HT1080 (cell line): ENCODE results near the gene RAI1. TPM values are rescaled to one million over a fixed set of nuclear protein-coding genes. Genes with fewer than 3 reads are reported as not detected.
"Not testable (repeated sequence)": the region's sequence is repeated elsewhere in the genome, so short reads cannot be mapped to it uniquely, and the experiment has no call there.

ENCODE experiments used
- DNase-seq: peaks from one replicate; pipeline ENCODE4 v3.0.0-alpha.2; 2015; ENCODE audit warnings: low read depth
- polyA plus RNA-seq, 2 experiments: library from polyadenylated mRNA; depleted of rRNA; stranded (reverse); fragments of >200 nt; gene quantifications; 2 replicates each; pipeline ENCODE4 v1.2.3, GENCODE V29; 2015
- total RNA-seq: library from RNA; depleted of rRNA; stranded (reverse); fragments of >200 nt; shearing (Covaris generic); gene quantifications from 2 replicates; pipeline ENCODE4 v1.2.3, GENCODE V29; 2014; rRNA removed

RAI1 gene, protein sequence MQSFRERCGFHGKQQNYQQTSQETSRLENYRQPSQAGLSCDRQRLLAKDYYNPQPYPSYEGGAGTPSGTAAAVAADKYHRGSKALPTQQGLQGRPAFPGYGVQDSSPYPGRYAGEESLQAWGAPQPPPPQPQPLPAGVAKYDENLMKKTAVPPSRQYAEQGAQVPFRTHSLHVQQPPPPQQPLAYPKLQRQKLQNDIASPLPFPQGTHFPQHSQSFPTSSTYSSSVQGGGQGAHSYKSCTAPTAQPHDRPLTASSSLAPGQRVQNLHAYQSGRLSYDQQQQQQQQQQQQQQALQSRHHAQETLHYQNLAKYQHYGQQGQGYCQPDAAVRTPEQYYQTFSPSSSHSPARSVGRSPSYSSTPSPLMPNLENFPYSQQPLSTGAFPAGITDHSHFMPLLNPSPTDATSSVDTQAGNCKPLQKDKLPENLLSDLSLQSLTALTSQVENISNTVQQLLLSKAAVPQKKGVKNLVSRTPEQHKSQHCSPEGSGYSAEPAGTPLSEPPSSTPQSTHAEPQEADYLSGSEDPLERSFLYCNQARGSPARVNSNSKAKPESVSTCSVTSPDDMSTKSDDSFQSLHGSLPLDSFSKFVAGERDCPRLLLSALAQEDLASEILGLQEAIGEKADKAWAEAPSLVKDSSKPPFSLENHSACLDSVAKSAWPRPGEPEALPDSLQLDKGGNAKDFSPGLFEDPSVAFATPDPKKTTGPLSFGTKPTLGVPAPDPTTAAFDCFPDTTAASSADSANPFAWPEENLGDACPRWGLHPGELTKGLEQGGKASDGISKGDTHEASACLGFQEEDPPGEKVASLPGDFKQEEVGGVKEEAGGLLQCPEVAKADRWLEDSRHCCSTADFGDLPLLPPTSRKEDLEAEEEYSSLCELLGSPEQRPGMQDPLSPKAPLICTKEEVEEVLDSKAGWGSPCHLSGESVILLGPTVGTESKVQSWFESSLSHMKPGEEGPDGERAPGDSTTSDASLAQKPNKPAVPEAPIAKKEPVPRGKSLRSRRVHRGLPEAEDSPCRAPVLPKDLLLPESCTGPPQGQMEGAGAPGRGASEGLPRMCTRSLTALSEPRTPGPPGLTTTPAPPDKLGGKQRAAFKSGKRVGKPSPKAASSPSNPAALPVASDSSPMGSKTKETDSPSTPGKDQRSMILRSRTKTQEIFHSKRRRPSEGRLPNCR (N-terminal part only)
- total RNA-seq: 5.9 and 9.5 TPM in 2 replicates
- polyA plus RNA-seq (2015; cell fraction: cytosol; rRNA removed): 20.7 and 21.4 TPM in 2 replicates
- 35.3 and 42.1 TPM in 2 replicates for polyA plus RNA-seq (2015; cell fraction: nucleus; rRNA removed)

DNA sequence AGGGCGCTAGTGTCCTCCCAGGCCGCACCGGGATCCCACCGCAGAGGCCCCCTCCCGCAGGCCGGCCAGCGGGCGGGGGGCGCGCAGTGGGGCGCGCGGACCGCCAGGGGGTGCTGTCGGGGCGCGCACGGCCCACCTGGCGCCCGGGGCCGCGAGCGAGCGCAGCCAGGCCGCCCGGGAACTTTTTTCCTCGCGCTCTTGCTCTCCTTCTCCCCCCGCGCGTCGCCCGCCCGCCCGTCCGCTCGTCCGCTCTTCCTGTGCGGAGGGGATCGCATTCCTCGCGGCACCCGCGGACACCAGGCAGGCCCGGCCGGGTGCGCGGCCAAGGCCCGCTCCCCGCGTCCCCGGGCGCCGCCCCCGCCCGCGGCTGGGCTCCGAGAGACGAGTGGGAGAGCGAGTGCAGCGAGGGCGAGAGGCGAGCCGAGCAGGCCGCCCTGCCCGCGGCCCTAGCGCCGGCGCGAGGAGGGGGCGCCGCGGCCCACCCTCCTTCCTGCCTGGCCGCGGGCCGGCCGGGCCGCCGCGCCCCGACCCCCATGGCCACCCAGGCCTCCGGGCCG lies at the start of gene RAI1:
Gene RAI1 (plus strand): TSS at position 272 of the 557 bp plus-strand sequence. CDS start 111,491 bp downstream, outside the sequence.
- peak; percentile 60 for DNase-seq

DNA sequence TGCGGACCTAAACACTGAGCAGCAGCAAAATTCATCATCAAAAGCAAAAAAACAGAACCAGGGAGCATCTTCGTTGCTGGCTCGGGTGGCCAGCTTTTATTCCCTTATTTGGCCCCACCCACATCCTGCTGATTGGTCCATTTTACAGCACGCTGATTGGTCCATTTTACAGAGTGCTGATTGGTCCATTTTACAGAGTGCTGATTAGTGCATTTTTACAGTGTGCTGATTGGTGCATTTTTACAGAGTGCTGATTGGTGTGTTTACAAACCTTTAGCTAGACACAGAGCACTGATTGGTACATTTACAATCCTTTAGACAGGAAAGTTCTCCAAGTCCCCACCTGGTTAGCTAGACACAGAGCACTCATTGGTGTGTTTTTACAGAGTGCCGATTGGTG lies 48.6 kb upstream of the RAI1 start:
- peak; percentile 27 for DNase-seq

DNA sequence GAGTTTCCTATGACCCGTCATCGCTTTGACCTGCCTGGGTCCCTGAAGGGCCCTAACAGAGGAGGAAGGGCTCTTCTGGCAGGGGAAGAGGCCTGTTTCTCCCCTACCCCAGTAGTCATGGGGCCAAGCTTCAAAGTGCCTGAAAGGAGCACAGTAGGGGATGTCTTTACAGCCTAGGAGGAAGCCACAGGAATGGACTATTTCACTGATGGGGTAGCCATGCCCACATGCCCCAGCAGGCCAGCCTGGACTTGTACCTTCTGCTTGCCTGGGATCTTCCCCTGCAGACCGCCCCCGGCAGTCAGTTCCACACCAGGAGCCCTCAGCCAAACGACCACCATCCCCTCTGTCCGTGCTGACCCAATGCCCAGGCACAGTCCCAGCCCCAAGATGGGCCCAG lies 47.9 kb upstream of the RAI1 start:
- DNase-seq: no peak

DNA sequence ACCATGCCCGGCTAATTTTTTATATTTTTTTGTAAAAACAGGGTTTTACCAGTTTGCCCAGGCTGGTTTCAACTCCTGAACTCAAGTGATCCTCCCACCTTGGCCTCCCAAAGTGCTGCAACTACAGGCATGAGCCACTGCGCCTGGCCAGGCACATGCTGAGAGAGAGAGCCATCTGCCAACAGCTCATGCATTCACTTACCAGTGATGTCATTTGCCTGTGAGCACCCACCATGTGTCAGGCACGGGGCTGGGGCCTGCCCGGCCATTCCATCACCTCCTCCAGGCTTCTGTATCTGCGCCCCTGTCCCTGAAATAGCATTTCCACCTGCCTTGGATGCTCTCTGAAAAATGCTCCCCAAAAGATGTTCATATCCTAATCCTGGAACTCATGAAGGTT lies 46.1 kb upstream of the RAI1 start:
- DNase-seq: no peak

DNA sequence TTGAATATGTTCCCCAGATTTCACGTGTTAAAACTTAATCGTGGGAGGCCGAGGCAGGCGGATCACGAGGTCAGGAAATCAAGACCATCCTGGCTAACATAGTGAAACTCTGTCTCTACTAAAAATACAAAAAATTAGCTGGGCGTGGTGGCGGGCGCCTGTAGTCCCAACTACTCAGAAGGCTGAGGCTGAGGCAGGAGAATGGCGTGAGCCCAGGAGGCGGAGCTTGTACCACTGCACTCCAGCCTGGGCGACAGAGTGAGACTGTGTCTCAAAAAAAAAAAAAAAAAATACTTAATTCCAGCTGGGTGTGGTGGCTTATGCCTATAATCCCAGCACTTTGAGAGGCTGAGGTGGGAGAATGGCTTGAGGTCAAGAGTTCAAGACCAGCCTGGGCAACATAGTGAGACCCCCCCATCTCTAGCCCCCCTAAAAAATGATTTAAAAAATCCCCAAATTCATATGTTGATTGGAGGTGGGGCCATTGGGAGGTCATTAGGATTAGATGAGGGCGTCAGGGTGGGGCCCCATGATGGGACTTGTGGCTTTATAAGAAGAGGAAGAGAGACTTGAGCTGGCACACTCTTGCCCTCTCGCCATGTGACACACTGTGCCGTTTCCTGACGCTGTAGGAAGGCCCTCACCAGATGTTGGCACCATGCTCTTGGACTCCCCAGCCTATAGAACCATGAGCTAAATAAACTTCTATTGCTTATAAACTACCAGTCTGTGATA lies 45.6 kb upstream of the RAI1 start:
- DNase-seq: not testable (repeated sequence)

DNA sequence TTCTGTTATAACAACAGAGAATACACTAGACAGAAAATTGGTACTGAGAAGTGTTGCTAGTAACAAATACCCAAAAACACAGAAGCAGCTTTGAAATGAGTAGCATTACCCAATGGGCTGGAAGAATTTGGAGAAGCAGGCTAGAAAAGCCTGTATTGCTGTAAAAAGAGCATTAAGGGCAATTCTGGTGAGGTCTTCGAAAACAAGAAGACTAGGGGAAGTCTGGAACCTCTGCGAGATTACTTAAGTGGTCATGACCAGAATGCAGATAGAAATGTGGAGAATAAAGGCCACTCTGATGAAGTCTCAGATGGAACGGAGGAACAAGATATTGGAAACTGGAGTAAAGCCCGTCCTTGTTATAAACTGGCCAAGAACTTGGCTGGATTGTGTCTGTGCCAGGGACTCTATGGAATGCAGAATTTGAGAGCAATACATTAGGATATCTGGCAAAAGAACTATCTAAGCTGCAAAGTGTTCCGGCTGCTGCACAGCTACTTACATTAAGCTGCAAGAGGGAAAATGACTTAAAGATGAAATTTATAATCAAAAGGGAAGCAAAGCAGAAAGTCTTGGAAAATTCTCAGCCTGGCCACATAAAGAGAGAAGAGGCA lies 44.9 kb upstream of the RAI1 start:
- no peak for DNase-seq

DNA sequence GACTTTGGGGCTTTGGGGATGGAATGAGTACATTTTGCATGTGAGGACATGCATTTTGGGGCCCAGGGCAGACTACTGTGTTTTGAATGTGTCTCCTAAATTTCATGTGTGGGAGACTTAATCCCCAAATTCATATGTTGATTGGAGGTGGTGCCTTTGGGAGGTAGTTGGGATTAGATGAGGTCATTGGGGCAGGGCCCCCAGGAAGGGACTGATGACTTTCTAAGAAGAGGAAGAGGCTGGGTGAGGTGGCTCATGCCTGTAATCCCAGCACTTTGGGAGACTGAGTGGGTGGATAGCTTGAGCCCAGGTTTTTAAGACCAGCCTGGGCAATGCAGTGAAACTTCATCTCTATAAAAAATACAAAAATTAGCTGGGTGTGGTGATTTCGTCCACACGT lies 42.8 kb upstream of the RAI1 start:
- no peak for DNase-seq

DNA sequence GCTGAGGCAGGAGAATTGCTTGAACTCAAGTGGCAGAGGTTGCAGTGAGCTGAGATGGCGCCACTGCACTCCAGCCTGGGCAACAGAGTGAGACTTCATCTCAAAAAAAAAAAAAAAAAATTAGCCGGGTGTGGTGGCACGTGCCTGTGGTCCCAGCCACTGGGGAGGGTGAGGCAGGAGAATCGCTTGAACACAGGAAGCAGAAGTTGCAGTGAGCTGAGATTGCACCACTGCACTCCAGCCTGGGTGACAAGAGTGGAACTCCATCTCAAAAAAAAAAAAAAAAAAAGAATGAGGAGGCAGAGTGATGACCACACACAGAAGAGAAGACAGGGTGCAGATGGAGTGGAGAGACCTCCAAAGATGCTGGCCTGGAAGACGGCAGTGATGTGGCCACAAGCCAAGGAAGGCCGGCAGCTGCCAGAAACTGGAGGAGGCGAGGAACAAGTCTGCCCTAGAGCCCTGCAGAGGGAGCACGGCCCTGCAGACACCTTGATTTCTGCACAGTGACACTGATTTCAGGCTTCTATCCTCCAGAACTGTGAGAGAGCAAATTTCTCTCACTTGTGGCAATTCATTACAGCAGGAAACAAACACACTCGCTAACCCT lies 41.5 kb upstream of the RAI1 start:
- not testable (repeated sequence) for DNase-seq

DNA sequence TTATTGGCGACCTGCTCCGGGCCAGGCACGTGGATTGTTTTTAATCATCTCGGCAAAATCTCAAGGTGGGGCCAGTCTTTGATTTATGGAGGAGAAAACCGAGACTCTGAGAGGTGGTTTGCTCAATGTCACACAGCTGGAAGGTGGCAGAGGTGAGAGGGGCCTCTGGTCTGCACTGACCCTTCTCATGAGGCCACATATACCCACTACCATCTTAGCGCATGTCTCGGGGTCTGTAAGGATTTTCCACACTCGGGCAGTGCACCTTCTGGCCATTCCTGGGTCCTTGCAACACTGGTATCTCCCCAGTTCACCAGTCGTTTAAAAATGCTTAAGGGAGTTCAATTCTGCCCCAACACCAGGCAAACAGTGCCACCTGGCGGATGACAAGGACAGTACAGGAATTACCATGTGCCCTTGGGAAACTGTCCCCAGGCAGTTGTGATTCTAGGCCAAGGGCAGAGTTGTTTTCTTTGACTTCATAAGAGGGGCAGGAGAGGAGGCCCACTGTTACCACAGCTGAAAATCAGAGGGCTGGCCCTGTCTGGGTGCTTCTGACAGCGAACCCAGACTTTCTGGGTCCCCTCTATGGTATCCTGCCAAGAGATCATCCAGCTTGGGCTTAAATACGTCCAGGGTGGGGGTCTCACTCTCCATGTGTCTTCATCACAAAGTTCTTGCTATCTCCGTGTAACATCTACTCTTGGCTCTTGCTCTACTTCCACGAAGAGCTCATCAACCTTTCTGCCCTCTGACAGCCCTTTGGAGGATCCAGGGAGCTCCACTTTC lies 39.4 kb upstream of the RAI1 start:
- peak; percentile 57 for DNase-seq

DNA sequence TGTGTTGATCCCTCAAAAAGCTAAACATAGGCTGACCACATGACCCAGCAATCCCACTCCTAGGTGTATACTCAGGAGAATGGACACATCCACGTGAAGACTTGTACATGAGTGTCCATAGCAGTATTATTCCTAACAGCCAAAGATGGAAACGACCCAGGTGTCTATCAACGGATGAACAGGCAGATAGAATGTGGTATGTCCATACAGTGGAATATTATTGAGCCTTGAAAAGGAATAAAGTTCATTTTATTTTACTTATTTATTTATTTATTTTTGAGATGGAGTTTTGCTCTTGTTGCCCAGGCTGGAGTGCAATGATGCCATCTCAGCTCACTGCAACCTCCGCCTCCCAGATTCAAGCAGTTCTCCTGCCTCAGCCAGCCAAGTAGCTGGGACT lies 36.1 kb upstream of the RAI1 start:
- DNase-seq: not testable (repeated sequence)

DNA sequence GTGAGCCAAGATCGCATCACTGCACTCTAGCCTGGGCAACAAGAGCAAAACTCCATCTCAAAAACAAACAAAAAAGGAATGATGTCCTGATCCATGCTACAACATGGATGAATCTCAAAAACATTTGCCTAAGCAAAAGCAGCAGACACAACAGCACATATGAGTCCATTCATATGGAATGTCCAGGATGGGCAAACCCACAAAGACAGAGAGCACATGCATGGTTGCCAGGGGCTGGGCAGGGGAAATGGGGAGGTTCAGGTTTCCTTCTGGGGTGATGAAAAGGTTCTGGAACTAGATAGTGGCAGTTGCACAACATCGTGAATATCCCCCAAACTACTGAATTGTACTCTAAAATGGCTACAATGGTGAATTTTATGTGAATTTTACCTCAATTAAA lies 35.3 kb upstream of the RAI1 start:
- no peak for DNase-seq

DNA sequence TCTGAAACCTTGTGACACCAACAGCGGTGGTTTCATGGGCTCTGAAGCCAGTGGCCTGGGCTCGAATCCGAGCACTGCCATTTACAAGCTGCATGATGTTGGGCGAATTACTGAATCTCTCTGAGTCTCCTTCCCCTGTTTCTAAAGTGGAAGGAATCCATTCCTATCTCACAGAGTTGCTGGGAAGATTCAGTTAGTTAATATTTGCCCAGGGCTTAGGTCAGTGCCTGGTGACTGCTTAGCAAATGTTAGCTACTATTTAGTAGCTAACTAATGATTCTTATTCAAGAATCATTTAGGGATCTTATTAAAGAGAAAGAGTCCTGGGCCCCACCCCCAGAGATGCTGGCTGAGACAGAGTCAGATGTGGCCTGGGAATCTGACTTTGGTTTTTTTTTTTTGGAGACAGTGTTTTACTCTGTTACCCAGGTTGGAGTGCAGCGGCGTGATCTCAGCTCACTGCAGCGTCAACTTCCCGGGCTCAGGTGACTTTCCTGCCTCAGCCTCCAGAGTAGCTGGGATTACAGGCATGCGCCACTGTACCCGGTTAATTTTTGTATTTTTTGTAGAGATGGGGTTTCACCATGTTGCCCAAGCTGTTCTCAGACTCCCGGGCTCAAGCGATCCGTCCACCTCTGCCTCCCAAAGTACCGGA lies 33.6 kb upstream of the RAI1 start:
- no peak for DNase-seq

DNA sequence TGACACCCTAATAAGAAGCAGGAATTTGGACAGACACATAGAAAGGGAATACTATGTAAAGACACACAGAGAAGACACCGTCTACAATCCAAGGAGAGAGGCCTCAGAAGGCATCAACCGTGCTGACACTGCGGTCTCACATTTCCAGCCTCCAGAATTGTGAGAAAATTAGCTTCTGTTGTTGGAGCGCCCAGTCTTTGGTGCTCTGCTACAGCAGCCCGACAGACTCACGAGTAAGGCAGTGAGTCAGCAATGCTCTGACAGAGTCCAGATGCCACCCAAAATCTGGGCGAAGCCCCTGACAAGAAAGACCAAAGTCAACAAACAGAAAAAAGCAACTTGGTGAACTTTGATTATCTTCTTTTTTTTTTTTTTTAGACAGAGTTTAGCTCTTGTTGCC lies 32.5 kb upstream of the RAI1 start:
- DNase-seq: no peak

DNA sequence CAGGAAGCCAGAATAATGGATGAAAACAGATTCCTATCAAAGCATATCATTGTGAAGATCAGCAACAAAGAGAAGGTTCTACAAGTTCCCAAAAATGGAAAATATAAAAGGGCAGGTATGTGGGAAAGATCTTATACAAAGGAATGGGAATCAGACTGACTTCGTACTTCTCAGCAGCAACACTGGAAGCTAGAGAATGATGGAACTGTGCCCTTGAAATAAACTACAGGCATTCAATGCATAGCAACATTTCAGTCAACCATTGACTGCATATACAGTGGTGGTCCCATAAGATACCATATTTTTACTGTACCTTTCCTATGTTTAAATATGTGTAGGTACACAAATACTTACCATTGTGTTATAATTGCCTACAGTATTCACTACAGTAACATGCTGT lies 30.3 kb upstream of the RAI1 start:
- no peak for DNase-seq

DNA sequence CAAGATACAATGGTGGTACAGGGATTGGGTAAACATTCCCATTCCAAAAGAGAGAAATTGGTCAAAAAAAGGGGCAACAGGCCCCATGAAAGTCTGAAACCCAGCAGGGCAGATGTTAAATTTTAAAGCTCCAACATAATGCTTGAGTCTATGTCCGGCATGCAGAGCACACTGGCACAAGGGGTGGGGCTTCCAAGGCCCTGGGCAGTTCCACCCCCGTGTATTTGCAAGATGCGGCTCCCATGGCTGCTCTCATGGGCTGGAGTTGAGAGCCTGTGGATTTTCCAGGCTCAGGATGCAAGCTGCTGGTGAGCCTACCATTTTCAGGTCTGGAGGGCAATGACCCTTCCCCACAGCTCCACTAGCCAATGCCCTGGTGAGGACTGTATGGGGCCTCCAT lies 27.9 kb upstream of the RAI1 start:
- no peak for DNase-seq

DNA sequence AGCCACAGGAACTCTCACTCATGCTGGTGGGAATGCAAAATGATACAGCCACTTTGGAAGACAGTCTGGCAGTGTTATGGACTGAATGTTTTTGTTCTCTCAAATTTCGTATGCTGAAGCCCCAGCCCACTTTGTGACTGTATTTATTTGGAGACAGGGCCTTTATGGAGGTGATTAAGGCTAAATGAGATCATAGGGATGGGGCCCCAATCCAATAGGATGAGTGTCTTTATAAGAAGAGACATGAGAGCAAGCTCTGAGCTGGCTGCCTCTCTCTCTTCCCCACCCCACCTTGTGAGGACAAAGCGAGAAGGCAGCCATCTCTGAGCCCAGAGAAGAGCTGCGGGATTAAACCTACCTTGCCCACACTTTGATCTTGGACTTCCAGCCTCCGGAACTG lies 21.9 kb upstream of the RAI1 start:
- no peak for DNase-seq

DNA sequence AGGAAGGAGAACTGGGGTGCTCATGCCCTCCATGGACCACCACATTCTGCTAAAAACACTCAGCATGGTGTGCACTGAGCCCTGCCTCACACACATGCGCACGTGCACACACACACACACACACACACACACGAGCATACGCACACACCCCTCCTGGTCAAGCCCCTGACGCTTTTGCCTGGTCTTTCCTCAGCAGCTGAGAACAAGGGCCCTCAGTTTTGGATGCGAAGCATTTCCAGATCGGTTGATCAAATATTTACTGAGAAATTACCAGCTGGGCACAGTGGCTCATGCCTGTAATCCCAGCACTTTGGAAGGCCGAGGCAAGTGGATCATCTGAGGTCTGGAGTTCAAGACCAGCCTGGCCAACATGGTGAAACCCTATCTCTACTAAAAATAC lies 20.1 kb upstream of the RAI1 start:
- DNase-seq: no peak

DNA sequence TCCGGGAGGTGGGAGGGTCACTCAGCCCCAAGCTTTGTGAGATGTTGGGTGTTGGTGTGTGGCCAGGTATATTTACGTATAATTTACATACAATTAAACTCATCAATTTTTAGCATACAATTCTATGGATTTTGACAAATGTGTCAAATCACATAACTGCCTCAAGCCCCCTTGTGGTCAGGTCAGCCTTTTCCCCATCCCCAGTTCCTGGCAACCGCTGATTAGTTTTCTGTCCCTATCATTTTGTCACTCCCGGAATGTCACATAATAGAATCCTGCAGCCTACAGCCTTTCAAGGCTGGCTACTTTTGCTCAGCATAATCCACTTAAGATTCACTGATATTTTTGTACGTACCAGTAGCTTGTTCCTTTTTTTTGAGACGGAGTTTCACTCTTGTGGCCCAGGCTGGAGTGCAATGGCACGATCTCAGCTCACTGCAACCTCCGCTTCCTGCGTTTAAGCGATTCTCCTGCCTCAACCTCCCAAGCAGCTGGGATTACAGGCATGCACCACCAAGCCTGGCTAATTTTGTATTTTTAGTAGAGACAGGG lies 19.3 kb upstream of the RAI1 start:
- DNase-seq: no peak
